Smooth muscle cell (in vitro differentiated cells): ENCODE results near the gene CRTC2. TPM values are rescaled to one million over a fixed set of nuclear protein-coding genes. Genes with fewer than 3 reads are reported as not detected.

Source experiments
- DNase-seq: peaks from one replicate; lab custom pipeline; 2025; ENCODE audit not compliant: unreplicated experiment; lab: John Stamatoyannopoulos, UW
- H2AFZ ChIP-seq: fragments of 200-600 bp; sonication (generic); 2 replicates; pipeline ENCODE4 v1.6.0; 2016; ENCODE audit warnings: antibody characterized with exemption, low read depth, mild to moderate bottlenecking
- H3F3A ChIP-seq: fragments of 200-600 bp; sonication (generic); 2 replicates; pipeline ENCODE4 v1.6.0; 2017; ENCODE audit warnings: antibody characterized with exemption, low read depth
- H3K27ac ChIP-seq: fragments of 200-600 bp; sonication (generic); 2 replicates; pipeline ENCODE4 v1.5.1; 2016; ENCODE audit warnings: low read depth, mild to moderate bottlenecking
- H3K27me3 ChIP-seq: fragments of 200-600 bp; sonication (generic); 2 replicates; pipeline ENCODE4 v1.6.1; 2016; ENCODE audit warnings: low read depth, mild to moderate bottlenecking
- H3K36me3 ChIP-seq: fragments of 200-600 bp; sonication (generic); 2 replicates; pipeline ENCODE4 v1.5.1; 2016; ENCODE audit warnings: low read depth
- H3K4me1 ChIP-seq: fragments of 200-600 bp; sonication (generic); 2 replicates; pipeline ENCODE4 v1.5.1; 2016; ENCODE audit warnings: low read depth
- H3K4me2 ChIP-seq: fragments of 200-600 bp; sonication (generic); 2 replicates; pipeline ENCODE4 v1.6.0; 2016; ENCODE audit warnings: mild to moderate bottlenecking
- H3K4me3 ChIP-seq: fragments of 200-600 bp; sonication (generic); 2 replicates; pipeline ENCODE4 v1.5.1; 2016; ENCODE audit warnings: mild to moderate bottlenecking
- H3K79me2 ChIP-seq: fragments of 200-600 bp; sonication (generic); 2 replicates; pipeline ENCODE4 v1.6.0; 2016; ENCODE audit warnings: low read depth, mild to moderate bottlenecking
- H3K9ac ChIP-seq: fragments of 200-600 bp; sonication (generic); 2 replicates; pipeline ENCODE4 v1.6.0; 2016; ENCODE audit warnings: low read depth
- H3K9me3 ChIP-seq: fragments of 200-600 bp; sonication (generic); replicated peaks from 2 replicates; pipeline ENCODE4 v1.5.1; 2016; ENCODE audit warnings: low read depth
- H4K20me1 ChIP-seq: fragments of 200-600 bp; sonication (generic); 2 replicates; pipeline ENCODE4 v1.6.0; 2016; ENCODE audit warnings: low read depth
- CTCF ChIP-seq: fragments of 200-600 bp; sonication (generic); IDR thresholded peaks from 2 replicates; pipeline ENCODE4 v1.5.1; 2017; ENCODE audit warnings: borderline replicate concordance, mild to moderate bottlenecking, antibody characterized with exemption; ENCODE audit not compliant: insufficient read depth, poor library complexity, severe bottlenecking
- WGBS: methylation state at CpG from one replicate; pipeline ENCODE4 v1.1.7; 2016; ENCODE audit warnings: low lambda C conversion rate; 5-methylcytosine and 5-hydroxymethylcytosine counted together
- polyA plus RNA-seq: library from polyadenylated mRNA; unstranded; fragments of >200 nt; fragmentation: Nextera tagmentation; extraction: Ambion mirVana; gene quantifications from 2 replicates; pipeline ENCODE4 v1.2.1, GENCODE V29; 2016
- total RNA-seq: library from RNA; depleted of rRNA; stranded (reverse); fragments of >200 nt; gene quantifications from 2 replicates; pipeline ENCODE4 v1.2.3, GENCODE V29; 2014

Gene CRTC2
- total and polyA plus RNA-seq, 2 experiments from 2014 or later, result 9.9 to 24.6 TPM

- Histone ChIP-seq H3K9me3 (no peaks in the 10 kb centered on the region), H3K36me3 (no peaks in the 10 kb centered on the region), H4K20me1 (no peaks in the 10 kb centered on the region), H3K27me3 (no peaks in the 10 kb centered on the region), H3F3A (no peaks in the 10 kb centered on the region), H3K4me2 (no peak overlapping the region), H3K79me2 (no peaks in the 10 kb centered on the region), H3K4me1 (no peaks in the 10 kb centered on the region), H3K27ac (no peak overlapping the region), H2AFZ (no peak overlapping the region), H3K4me3 (no peak overlapping the region), H3K9ac (no peak overlapping the region)
- no peak for TF ChIP-seq CTCF
- 94% methylated on average over 5 of the region's 5 CpGs for WGBS
- no peak for DNase-seq
Observed at GRCh38 chr1:153929426-153929825, 29.0 kb downstream of the CRTC2 start.

DNA sequence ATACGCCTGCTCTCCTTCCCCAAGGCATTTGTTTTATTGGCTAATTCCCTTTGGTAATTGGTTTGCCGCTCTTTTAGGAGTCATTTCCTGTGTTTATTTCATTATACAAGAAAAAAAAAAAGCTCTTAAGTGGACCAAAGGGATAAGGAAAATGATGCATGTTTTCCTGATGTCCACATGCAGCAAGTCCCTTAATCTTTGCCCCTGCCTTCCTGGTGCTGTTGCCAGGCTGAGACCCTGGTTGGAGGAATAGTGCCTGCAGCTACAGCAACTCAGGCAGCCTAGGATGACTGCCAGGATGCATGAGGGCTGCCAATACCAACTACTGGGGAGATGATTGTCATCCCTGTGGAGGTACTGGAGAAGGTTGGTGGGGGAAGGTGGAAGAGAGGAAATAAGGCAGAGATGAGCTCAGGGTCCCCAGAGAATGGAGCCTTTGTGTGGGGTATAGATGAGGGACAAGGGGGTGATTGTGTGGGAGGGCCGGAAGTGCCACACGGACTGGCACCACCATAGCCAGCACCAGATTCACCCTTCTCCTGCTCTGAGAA lies 29.5 kb downstream of the CRTC2 start:
- Histone ChIP-seq H3F3A (no peaks in the 10 kb centered on the region), H3K9ac (no peak overlapping the region), H3K36me3 (no peaks in the 10 kb centered on the region), H3K9me3 (no peaks in the 10 kb centered on the region), H2AFZ (no peak overlapping the region), H4K20me1 (no peaks in the 10 kb centered on the region), H3K4me1 (no peaks in the 10 kb centered on the region), H3K27ac (no peak overlapping the region), H3K4me3 (no peak overlapping the region), H3K27me3 (no peaks in the 10 kb centered on the region), H3K4me2 (no peak overlapping the region), H3K79me2 (no peaks in the 10 kb centered on the region)
- no peak for TF ChIP-seq CTCF
- 68% methylated on average over 4 of the region's 4 CpGs for WGBS
- no peak for DNase-seq

DNA sequence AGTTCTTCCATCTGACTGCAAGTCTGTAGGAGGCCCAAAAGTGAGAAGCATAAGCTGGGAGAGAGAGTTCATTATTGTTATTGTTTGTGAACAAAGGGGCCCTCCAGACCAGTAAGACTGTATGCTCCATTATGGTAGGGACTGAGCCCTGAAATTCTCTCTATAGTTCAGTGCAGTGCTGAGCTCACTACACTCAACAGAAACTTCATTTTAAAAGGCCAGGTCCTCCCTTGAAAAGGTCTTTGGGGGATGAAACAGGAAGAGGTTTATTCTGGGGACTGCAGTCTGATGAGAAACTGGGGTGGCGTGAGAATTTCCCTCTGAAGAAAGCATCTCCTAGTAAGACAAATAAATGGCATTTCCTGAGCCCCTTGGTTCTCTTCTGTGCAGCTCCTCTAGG lies 30.2 kb downstream of the CRTC2 start:
- TF ChIP-seq CTCF, result no peak
- Histone ChIP-seq H3K4me3 (no peak overlapping the region), H3F3A (no peaks in the 10 kb centered on the region), H3K27me3 (no peaks in the 10 kb centered on the region), H3K27ac (no peak overlapping the region), H3K79me2 (no peaks in the 10 kb centered on the region), H3K9ac (no peak overlapping the region), H3K9me3 (no peaks in the 10 kb centered on the region), H2AFZ (no peak overlapping the region), H3K36me3 (no peaks in the 10 kb centered on the region), H3K4me1 (no peaks in the 10 kb centered on the region), H4K20me1 (no peaks in the 10 kb centered on the region), H3K4me2 (no peak overlapping the region)
- WGBS, result 93% methylated on average over 1 of the region's 1 CpG
- no peak for DNase-seq

- Histone ChIP-seq H4K20me1 (peaks cover 9% of the 10 kb centered on the region), H3K4me3 (no peak overlapping the region), H3K27me3 (no peaks in the 10 kb centered on the region), H2AFZ (no peak overlapping the region), H3K4me1 (peaks cover 2% of the 10 kb centered on the region), H3F3A (no peaks in the 10 kb centered on the region), H3K27ac (no peak overlapping the region), H3K79me2 (peaks cover 12% of the 10 kb centered on the region), H3K9me3 (no peaks in the 10 kb centered on the region), H3K4me2 (no peak overlapping the region), H3K36me3 (no peaks in the 10 kb centered on the region), H3K9ac (no peak overlapping the region)
- no peak for DNase-seq
- TF ChIP-seq CTCF, result no peak
- WGBS, result 83% methylated on average over 4 of the region's 4 CpGs
Observed at GRCh38 chr1:153926405-153926804, 32.0 kb downstream of the CRTC2 start.
